Measurements from ENCODE around the gene FARS2.
"Not testable (repeated sequence)": the region's sequence is repeated elsewhere in the genome, so short reads cannot be mapped to it uniquely, and the experiment has no call there.

FARS2 gene

DNA sequence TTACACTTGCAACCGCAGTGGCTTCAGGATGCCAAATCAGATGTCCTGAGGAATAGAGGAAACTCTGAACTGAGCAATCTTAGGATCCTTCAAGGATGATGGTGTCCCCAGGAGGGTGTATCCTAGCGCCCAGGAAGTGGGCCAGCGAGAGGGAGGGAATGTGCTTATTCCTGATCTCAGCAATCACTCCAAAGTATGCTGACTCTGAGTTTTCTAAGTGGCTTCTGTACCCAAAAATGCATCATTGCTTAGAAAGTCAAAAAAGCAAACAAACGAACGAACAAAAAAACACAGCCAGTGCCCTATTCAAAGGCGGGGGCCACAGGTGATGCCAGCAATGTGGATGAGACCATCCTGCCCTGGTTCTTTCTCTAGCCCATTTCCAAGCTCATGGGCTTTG is 514.8 kb downstream of the FARS2 start:
- no peak for DNase-seq

- no peak for DNase-seq
Observed at GRCh38 chr6:5776706-5777390, 515.5 kb downstream of the FARS2 start.

GRCh38 chr6:5778317-5778857 is 517.1 kb downstream of the FARS2 start:
- DNase-seq = no peak

- no peak for DNase-seq
Observed at GRCh38 chr6:5778906-5779305, 517.6 kb downstream of the FARS2 start.

GRCh38 chr6:5781019-5781418 is 519.7 kb downstream of the FARS2 start:
- no peak for DNase-seq

- DNase-seq = no peak
Observed at GRCh38 chr6:5781966-5782556, 520.7 kb downstream of the FARS2 start.

DNA sequence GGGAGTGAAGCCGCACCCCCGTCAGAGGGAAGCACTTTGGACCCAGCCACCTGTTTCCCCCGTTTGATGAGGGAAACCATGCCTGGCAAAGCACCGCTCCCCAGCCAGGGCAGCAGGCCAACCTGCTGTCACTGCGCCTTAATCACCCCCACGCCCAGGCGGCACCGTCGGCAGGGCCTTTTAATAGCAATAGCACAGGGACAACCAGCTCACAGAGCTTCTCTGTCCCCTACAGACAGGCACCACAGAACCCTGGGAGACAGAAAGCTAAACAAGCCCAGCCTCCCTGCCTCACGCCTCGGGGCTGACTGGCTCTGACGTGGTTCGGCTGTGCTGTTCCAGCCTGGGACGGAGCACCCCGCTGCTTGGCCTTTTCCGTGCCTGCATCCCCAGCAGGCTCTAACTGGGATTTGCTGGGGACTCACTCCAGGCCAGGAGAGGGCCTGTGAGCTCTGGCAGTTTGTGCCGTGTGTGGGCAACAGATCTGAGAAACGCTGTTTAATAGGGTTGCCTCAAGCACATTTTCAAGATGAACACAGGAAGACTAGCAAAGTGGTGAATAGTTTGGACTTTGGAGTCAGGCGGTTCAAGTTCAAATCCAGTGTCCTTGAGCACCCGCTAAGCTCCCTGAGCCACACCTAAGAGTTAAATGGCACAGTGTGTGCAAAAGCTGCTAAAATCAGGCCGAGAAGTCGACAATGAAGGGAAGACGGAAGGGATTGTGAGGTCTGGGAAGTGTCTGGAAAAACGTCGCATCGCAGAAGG is 521.7 kb downstream of the FARS2 start:
- DNase-seq = no peak

GRCh38 chr6:5783584-5784089 is 522.3 kb downstream of the FARS2 start:
- no peak for DNase-seq

DNA sequence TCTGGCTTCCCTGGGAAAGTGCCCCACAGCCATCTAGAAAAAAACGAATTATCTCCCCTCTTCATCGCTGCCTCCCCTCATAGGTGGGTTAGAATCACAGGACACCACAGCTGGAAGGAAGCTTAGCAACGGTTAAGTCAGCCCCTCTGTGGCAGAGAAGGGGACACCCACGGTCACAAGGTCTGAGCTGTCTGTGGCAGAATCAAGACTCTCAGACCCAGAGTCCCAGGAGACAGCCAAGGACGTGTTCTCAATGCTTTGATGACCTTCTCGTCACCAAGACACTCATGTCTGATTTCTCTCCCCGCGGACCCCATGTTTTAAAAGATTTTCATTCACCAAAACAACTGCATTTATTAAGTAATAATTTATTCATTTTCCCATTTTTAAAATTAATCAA is 523.9 kb downstream of the FARS2 start:
- DNase-seq = no peak

DNA sequence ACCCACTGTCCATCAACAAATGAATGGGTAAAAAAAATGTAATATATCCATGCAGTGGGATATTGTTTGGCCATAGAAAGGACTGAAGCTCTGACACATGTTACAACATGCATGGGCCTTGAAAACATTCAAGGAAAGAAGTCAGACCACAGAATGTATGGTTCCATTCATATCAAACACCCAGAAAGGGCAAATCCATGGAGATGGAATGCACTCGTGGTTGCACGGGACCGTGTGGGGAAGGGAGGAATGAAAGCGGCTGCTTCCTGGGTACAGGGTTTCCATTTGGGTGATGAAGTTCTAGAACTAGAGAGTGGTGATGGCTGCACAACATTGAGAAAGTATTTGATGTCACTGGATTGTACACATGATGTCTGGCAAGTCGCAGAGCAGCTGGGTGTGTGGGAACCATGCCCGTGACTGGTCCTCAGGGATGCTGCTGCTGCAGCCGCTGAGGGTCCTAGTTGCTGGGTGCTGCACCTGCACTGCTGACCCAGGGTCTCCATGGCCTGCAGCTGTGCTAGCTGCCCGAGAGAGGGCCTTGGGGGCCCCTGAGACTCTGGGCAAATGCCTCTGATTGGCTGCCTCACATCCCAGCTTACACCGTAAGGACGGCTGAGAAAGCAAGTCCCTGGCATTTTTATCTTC is 525.1 kb downstream of the FARS2 start:
- DNase-seq = no peak

GRCh38 chr6:5786969-5787720 is 525.8 kb downstream of the FARS2 start:
- DNase-seq = no peak

DNA sequence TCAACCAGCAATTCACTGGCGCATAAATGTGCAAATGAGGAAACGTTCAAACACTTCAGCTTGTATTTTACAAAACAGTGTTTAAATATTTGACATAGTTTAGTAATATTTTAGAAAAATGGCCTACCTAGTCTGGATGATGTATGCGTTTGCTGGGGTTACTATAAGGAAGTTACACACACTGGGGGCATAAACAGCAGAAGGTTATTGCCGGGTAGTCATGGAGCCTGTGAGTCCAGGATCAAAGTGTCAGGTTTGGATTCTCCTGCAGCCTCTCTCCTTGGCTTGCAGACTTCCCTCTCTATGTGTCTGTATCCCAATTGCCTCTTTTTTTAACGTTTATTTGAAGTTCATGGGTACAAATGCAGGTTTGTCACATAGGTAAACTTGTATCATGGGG is 528.1 kb downstream of the FARS2 start:
- DNase-seq = not testable (repeated sequence)

DNA sequence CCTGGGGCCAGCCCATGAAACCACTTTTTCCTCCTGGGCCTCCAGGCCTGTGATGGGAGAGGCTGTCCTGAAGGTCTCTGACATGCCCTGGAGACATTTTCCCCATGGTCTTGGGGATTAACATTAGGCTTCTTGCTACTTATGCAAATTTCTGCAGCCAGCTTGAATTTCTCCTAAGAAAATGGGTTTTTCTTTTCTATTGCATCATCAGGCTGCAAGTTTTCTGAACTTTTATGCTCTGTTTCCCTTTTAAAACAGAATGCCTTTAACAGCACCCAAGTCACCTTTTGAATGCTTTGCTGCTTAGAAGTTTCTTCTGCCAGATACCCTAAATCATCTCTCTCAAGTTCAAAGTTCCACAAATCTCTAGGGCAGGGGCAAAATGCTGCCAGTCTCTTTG is 535.2 kb downstream of the FARS2 start:
- DNase-seq = not testable (repeated sequence)

GRCh38 chr6:5806406-5806805 is 545.1 kb downstream of the FARS2 start:
- not testable (repeated sequence) for DNase-seq

- no peak for DNase-seq
Observed at GRCh38 chr6:5809450-5809849, 548.1 kb downstream of the FARS2 start.

DNA sequence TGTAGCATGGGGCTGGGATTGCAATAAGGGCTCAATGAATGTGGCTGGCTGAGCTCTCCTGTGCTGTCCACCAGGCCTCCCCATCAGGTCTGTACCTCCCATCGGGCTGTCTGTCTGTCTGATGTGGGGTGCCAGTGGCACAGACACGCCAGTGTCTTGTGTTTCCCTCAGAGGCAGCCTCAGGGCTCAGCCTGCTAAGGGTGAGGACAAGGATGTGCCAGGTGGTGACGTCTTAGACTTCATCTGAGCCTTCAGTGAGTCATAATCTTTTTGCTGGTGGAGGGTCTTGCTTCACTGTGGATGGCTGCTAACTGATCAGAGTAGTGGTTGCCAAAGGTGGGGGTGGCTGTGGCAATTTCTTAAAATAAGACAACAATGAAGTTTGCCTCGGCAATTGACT is 550.7 kb downstream of the FARS2 start:
- DNase-seq = no peak

DNA sequence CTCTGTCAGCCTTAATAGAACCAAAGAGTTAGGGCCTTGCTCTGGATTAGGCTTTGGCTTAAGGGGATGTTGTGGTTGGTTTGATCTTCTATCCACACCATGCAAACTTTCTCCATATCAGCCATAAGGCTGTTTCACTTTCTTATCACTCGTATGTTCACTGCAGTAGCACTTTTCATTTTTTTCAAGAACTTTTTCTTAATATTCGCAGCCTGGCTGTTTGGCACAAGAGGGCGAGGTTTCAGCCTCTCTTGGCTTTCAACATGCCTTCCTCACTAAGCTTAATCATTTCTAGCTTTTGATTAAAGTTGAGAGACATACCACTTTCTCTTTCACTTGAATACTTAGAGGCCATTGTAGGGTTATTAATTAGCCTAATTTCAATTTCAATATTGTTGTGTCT is 552.3 kb downstream of the FARS2 start:
- no peak for DNase-seq

- DNase-seq = no peak
Observed at GRCh38 chr6:5814116-5814515, 552.8 kb downstream of the FARS2 start.

DNA sequence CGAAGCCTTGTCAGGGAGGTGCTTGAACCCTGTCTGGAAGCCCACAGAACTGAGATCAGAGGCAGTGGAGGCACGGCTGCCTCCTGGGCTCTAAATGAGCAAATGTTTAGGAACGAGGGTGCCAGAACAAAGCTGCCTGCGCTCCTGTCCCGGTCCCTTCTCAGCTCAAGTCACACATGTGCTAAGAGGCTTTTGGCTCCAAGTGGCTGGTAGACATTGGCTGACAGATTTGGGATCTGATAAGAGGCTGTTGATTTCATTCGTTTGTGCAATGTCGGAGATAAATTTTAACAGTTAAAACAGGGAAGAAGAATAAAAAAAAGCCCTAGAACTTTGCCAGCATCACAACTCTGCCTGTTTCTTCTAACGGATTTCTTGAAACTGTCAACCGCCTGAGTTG is 553.6 kb downstream of the FARS2 start:
- no peak for DNase-seq

GRCh38 chr6:5817869-5818268 is 556.6 kb downstream of the FARS2 start:
- DNase-seq = no peak

- DNase-seq = no peak
Observed at GRCh38 chr6:5818959-5819358, 557.6 kb downstream of the FARS2 start.
